IMR-90 (cell line): Measurements from ENCODE around the gene CTCF. TPM values are rescaled to one million over a fixed set of nuclear protein-coding genes. Genes with fewer than 3 reads are reported as not detected.

Experiments used
- ATAC-seq: fragments of 200-7000 bp; cut with Tn5 transposase; 2 replicates; pipeline ENCODE4 v1.9.1; 2020; ENCODE audit warnings: low read depth, mild to moderate bottlenecking, moderate library complexity
- BruUV-seq: library from RNA; stranded (reverse); fragments of 400-500 nt; replicated peaks from 2 replicates; lab custom pipeline; 2021; lab: Mats Ljungman, UMichigan
- CTCF ChIA-PET: fragments of 300-600 bp; formaldehyde crosslinking; extraction: SDS; loops from one replicate; lab custom pipeline; 2021; ENCODE audit warnings: antibody characterized with exemption; lab: Yijun Ruan, JAX
- POLR2A ChIA-PET: fragments of 300-600 bp; sonication (Branson Sonifier 250); formaldehyde crosslinking; loops from one replicate; lab custom pipeline; 2022; ENCODE audit warnings: antibody characterized with exemption; ENCODE audit not compliant: unreplicated experiment; lab: Charles Lee
- DNase-seq: peaks from one replicate; pipeline ENCODE4 v3.0.0; 2013
- H2AFZ ChIP-seq: replicated peaks from 2 replicates; pipeline ENCODE3; 2013; ENCODE audit warnings: low read length, mild to moderate bottlenecking; ENCODE audit not compliant: poor library complexity
- H2AK5ac ChIP-seq: 2 replicates; pipeline ENCODE4 v1.6.1; 2013; ENCODE audit warnings: low read depth, low read length, inconsistent platforms
- H2AK9ac ChIP-seq: replicated peaks from 2 replicates; pipeline ENCODE3; 2013; ENCODE audit warnings: mild to moderate bottlenecking, low read depth, low read length, moderate library complexity; ENCODE audit not compliant: poor library complexity
- H2BK120ac ChIP-seq: 2 replicates; pipeline ENCODE4 v1.6.1; 2013; ENCODE audit warnings: low read depth, low read length, inconsistent platforms
- H2BK15ac ChIP-seq: 3 replicates; pipeline ENCODE4 v1.6.1; 2013; ENCODE audit warnings: low read depth, low read length, inconsistent platforms
- H2BK20ac ChIP-seq: 2 replicates; pipeline ENCODE4 v1.6.1; 2013; ENCODE audit warnings: low read depth, mild to moderate bottlenecking, inconsistent platforms, low read length, moderate library complexity
- H2BK5ac ChIP-seq: 2 replicates; pipeline ENCODE4 v1.6.1; 2013; ENCODE audit warnings: mild to moderate bottlenecking, low read depth, low read length, inconsistent platforms; ENCODE audit not compliant: poor library complexity, severe bottlenecking
- H3K14ac ChIP-seq: replicated peaks from 2 replicates; pipeline ENCODE4 v1.6.1; 2013; ENCODE audit warnings: low read depth, low read length, inconsistent platforms
- H3K18ac ChIP-seq: 2 replicates; pipeline ENCODE4 v1.6.1; 2013; ENCODE audit warnings: low read depth, low read length, control low read depth
- H3K23ac ChIP-seq: 2 replicates; pipeline ENCODE4 v1.6.1; 2013; ENCODE audit warnings: low read depth, low read length, inconsistent platforms
- H3K27ac ChIP-seq: 2 replicates; pipeline ENCODE4 v1.5.1; 2013; ENCODE audit warnings: mild to moderate bottlenecking, control low read depth, low read length; ENCODE audit not compliant: insufficient read depth
- H3K27me3 ChIP-seq: 2 replicates; pipeline ENCODE4 v1.6.1; 2013; ENCODE audit warnings: low read length; ENCODE audit not compliant: control insufficient read depth, insufficient read depth
- H3K36me3 ChIP-seq: 2 replicates; pipeline ENCODE4 v1.6.1; 2013; ENCODE audit warnings: low read length, mixed read lengths; ENCODE audit not compliant: control insufficient read depth, insufficient read depth
- H3K4ac ChIP-seq: 2 replicates; pipeline ENCODE4 v1.6.1; 2013; ENCODE audit warnings: low read depth, low read length, inconsistent platforms
- H3K4me1 ChIP-seq: 2 replicates; pipeline ENCODE4 v1.6.1; 2013; ENCODE audit warnings: low read length, mixed read lengths; ENCODE audit not compliant: control insufficient read depth, insufficient read depth
- H3K4me2 ChIP-seq: 2 replicates; pipeline ENCODE4 v1.6.1; 2013; ENCODE audit warnings: low read depth, mild to moderate bottlenecking, control low read depth, low read length, moderate library complexity
- H3K4me3 ChIP-seq: 2 replicates; pipeline ENCODE4 v1.5.1; 2013; ENCODE audit warnings: low read depth, mild to moderate bottlenecking, control low read depth, low read length, moderate library complexity; ENCODE audit not compliant: insufficient read depth
- H3K56ac ChIP-seq: 2 replicates; pipeline ENCODE4 v1.6.1; 2013; ENCODE audit warnings: low read length, inconsistent platforms; ENCODE audit not compliant: insufficient read depth; ENCODE audit errors: extremely low read depth
- H3K79me1 ChIP-seq, 2 experiments: 2 replicates each; pipeline ENCODE4 v1.6.1; 2013; ENCODE audit warnings: low read length in 2 of 2, inconsistent platforms in 1 of 2, low read depth in 1 of 2
- H3K9ac ChIP-seq: 2 replicates; pipeline ENCODE4 v1.6.1; 2013; ENCODE audit warnings: low read depth, low read length, control low read depth
- H3K9me1 ChIP-seq: 2 replicates; pipeline ENCODE4 v1.6.1; 2013; ENCODE audit warnings: low read length, inconsistent platforms; ENCODE audit not compliant: insufficient read depth
- H3K9me3 ChIP-seq: 2 replicates; pipeline ENCODE4 v1.6.1; 2013; ENCODE audit warnings: low read length; ENCODE audit not compliant: control insufficient read depth, insufficient read depth
- H4K20me1 ChIP-seq: 2 replicates; pipeline ENCODE4 v1.6.1; 2013; ENCODE audit warnings: low read length, inconsistent platforms; ENCODE audit not compliant: insufficient read depth
- H4K5ac ChIP-seq: 2 replicates; pipeline ENCODE4 v1.6.1; 2013; ENCODE audit warnings: mild to moderate bottlenecking, low read depth, low read length, control low read depth
- H4K8ac ChIP-seq, 2 experiments: 2 replicates each; pipeline ENCODE4 v1.6.1; 2013; ENCODE audit warnings: low read depth in 2 of 2, low read length in 2 of 2, control low read depth in 1 of 2, inconsistent platforms in 1 of 2
- H4K91ac ChIP-seq: 2 replicates; pipeline ENCODE4 v1.6.1; 2013; ENCODE audit warnings: low read depth, low read length, inconsistent platforms; ENCODE audit not compliant: insufficient read depth
- CEBPB ChIP-seq: IDR thresholded peaks from 2 replicates; pipeline ENCODE4 v1.6.1; 2012; ENCODE audit warnings: low read depth, low read length, improper control_type of control experiment
- CHD1 ChIP-seq: IDR thresholded peaks from 2 replicates; pipeline ENCODE4 v1.6.1; 2012; ENCODE audit warnings: low read depth, low read length, improper control_type of control experiment
- SMC3 ChIP-seq: fragments of 150-350 bp; IDR thresholded peaks from 2 replicates; pipeline ENCODE4 v1.6.1; 2016; ENCODE audit warnings: low read depth, mild to moderate bottlenecking, antibody characterized with exemption, low read length, moderate library complexity
- WGBS, 2 experiments: methylation state at CpG; one replicate each; pipeline versions ENCODE4 v1.1.5 to v1.1.7; 2013; ENCODE audit warnings: missing lambda C conversion rate in 2 of 2; ENCODE audit not compliant: insufficient read length in 1 of 2; ENCODE audit errors: extremely low coverage in 2 of 2; 5-methylcytosine and 5-hydroxymethylcytosine counted together
- dilution Hi-C: fragments of 300-500 bp; cut with HindIII; formaldehyde crosslinking; loops from one replicate; pipeline ENCODE4 v1.14.3; 2018; ENCODE audit warnings: low sequenced_read_pairs; ENCODE audit not compliant: unreplicated experiment
- in situ Hi-C: fragments of 300-500 bp; cut with MboI; formaldehyde crosslinking; loops from 3 replicates; pipeline ENCODE4 v1.14.3; 2019; ENCODE audit warnings: low sequenced_read_pairs, inconsistent platforms, mixed read lengths
- intact Hi-C: fragments of 100-400 bp; cut with micrococcal nuclease; formaldehyde crosslinking; loops from 2 replicates; pipeline ENCODE4 v1.10.0; 2022
- polyA plus RNA-seq, 3 experiments: library from polyadenylated mRNA; depleted of rRNA; stranded (reverse); fragments of >200 nt; gene quantifications; 2 replicates each; pipeline ENCODE4 v1.2.3, GENCODE V29; 2012; ENCODE audit warnings: low replicate concordance in 1 of 3
- total RNA-seq: library from RNA; depleted of rRNA; stranded (reverse); fragments of >200 nt; gene quantifications from 2 replicates; pipeline ENCODE4 v1.2.3, GENCODE V29; 2012
- TF ChIP-seq, protein P1 (sequence below): fragments of 150-350 bp; IDR thresholded peaks from 2 replicates; pipeline ENCODE4 v1.6.1; 2016; ENCODE audit warnings: low read depth, mild to moderate bottlenecking, low read length, moderate library complexity, borderline replicate concordance

CTCF gene
- total and polyA plus RNA-seq, 2 of the 4 experiments (the other 2 are of a cell fraction), result 16.1 to 22.8 TPM

DNA sequence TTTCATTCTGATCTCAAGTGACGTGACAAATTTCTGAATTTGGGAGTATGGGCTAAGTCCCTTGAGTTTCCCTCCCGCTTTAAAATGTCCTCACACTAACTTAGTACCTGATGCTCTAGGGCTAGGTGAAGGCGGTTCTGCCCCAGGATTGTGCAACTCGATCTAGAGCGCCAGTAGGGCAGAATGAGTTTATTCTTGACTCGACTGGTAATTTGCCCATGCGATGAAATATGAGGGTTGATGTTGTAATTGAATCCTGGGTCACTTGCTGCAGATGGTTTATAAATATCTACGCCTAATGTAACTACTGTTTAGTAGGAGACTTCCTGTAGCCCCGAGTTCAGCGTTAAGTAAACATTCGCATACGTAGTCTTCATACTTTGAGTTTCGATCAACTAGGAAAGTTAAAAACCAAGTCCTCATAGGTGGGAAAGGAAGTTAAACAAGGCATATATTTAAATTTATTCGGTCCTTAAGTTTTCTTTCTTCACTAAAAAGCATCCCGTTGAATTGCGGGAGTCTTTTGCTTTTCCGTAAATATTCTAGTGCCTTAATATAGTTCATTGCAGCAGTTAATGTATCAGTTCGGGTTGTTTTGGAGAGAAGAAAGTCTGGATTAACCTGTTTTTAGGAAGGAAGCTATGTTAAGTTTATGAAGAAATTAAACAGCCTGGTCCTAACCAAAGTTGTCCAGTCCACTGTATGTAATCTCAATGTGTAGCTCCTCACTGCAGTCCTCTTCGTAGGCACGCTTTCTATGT lies 1.6 kb downstream of the CTCF start:
- ATAC-seq (no peak), DNase-seq (peak; percentile 88)
- CTCF ChIA-PET, result interaction anchor here (0.8 to 2.2 kb wide), 4 partner anchors 8 to 79 kb away, joined by 4 to 9 read pairs (median 8); no protein-coding TSS in a partner anchor
- peaks cover 5% of the 10 kb centered on the region for H3K4me1 ChIP-seq
- intact Hi-C loops, result loop anchor here (1.0 to 5.0 kb wide), 3 partner anchors 8 to 373 kb away; partner anchors contain the start of gene PSMB10
- peak overlapping the region; percentile 97 for H3K9ac ChIP-seq
- peak overlapping the region; percentile 0 to 93; a peak in 3 of 4 replicates for H4K8ac ChIP-seq
- peak overlapping the region; percentile 78 for H3K18ac ChIP-seq
- dilution Hi-C loops, result no loop called here
- H4K5ac ChIP-seq, result peak overlapping the region; percentile 57
- peak overlapping the region; percentile 82 for H3K14ac ChIP-seq
- H3K56ac ChIP-seq, result peak overlapping the region; percentile 84
- H2AK9ac ChIP-seq, result peak overlapping the region; percentile 94
- BruUV-seq, result TSS peak; percentile 47
- peak overlapping the region; percentile 50; the same call in 1 of the 2 replicates for H2BK120ac ChIP-seq
- H3K4me3 ChIP-seq, result peak overlapping the region; percentile 95
- WGBS, 2 experiments, result no CpG with 5 or more reads among the region's 20 CpGs
- in situ Hi-C loops, result no loop called here
- no peaks in the 10 kb centered on the region for H3K9me3 ChIP-seq
- no peak overlapping the region; the same call in 2 of the 3 replicates for H2BK15ac ChIP-seq
- H2BK5ac ChIP-seq, result peak overlapping the region; percentile 98
- H3K27me3 ChIP-seq, result no peaks in the 10 kb centered on the region
- H3K36me3 ChIP-seq, result no peaks in the 10 kb centered on the region
- no peak for TF ChIP-seq CHD1
- TF ChIP-seq CEBPB, result peak; percentile 98
- TF ChIP-seq, protein P1, sequence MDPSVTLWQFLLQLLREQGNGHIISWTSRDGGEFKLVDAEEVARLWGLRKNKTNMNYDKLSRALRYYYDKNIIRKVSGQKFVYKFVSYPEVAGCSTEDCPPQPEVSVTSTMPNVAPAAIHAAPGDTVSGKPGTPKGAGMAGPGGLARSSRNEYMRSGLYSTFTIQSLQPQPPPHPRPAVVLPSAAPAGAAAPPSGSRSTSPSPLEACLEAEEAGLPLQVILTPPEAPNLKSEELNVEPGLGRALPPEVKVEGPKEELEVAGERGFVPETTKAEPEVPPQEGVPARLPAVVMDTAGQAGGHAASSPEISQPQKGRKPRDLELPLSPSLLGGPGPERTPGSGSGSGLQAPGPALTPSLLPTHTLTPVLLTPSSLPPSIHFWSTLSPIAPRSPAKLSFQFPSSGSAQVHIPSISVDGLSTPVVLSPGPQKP, result no peak
- no peak for TF ChIP-seq SMC3
- H4K91ac ChIP-seq, result peak overlapping the region; percentile 65
- peaks cover 10 to 55% of the 10 kb centered on the region in 2 experiments for H3K79me1 ChIP-seq
- 0 out of 2 replicates have a peak overlapping the region, but pooled peaks have one; percentile 1 for H2BK20ac ChIP-seq
- peak overlapping the region; percentile 74; the same call in 1 of the 2 replicates for H2AK5ac ChIP-seq
- H4K20me1 ChIP-seq, result peaks cover 31% of the 10 kb centered on the region
- H3K23ac ChIP-seq, result peak overlapping the region; percentile 87
- H3K4me2 ChIP-seq, result peak overlapping the region; percentile 69
- POLR2A ChIA-PET, result no interaction called here
- H3K9me1 ChIP-seq, result peaks cover 7% of the 10 kb centered on the region
- peak overlapping the region; percentile 96 for H3K4ac ChIP-seq
- peak overlapping the region; percentile 96 for H2AFZ ChIP-seq
- H3K27ac ChIP-seq, result peak overlapping the region; percentile 99
